ENCODE results near the gene SRPK2. TPM values are rescaled to one million over a fixed set of nuclear protein-coding genes. Genes with fewer than 3 reads are reported as not detected.

The SRPK2 gene
- total and polyA plus RNA-seq, 4 donors: 7.8 to 19.7 (median 16.7) TPM

- Histone ChIP-seq H3K4me3 (ENCODE audit: low read depth in 1 of 3, low read length in 3 of 3) (no peak overlapping the region), H3K27ac (ENCODE audit: low read depth in 1 of 2, low read length in 2 of 2) (no peak overlapping the region), H3K27me3 (ENCODE audit: control insufficient read depth in 4 of 4, insufficient read depth in 4 of 4, low read length in 3 of 4) (no peaks in the 10 kb centered on the region), H3K9ac (ENCODE audit: low read depth in 1 of 2, low read length in 2 of 2) (no peak overlapping the region), H3K4me1 (ENCODE audit: control insufficient read depth in 4 of 4, insufficient read depth in 4 of 4, low read length in 3 of 4) (peaks cover 0 to 9% (median 3%) of the 10 kb centered on the region in 4 donors), H3K9me3 (ENCODE audit: control insufficient read depth in 4 of 4, low read length in 3 of 4) (no peaks in the 10 kb centered on the region), H3K36me3 (ENCODE audit: control insufficient read depth in 4 of 4, insufficient read depth in 3 of 4, low read depth in 1 of 4, low read length in 3 of 4) (peaks cover 0 to 7% (median 2%) of the 10 kb centered on the region in 4 donors)
- TF ChIP-seq REST (IDR thresholded peaks at IDR 0.05) (no peak), FOXA1 (IDR thresholded peaks at IDR 0.05) (no peak)
- 92% methylated on average over 8 of the region's 8 CpGs for WGBS
- no peak for DNase-seq (ENCODE audit: low spot score)
Observed at GRCh38 chr7:105122619-105123018, 266.1 kb downstream of the SRPK2 start.

- Histone ChIP-seq H3K27ac (ENCODE audit: low read depth in 1 of 2, low read length in 2 of 2) (no peak overlapping the region), H3K9me3 (ENCODE audit: control insufficient read depth in 4 of 4, low read length in 3 of 4) (no peaks in the 10 kb centered on the region), H3K4me3 (ENCODE audit: low read depth in 1 of 3, low read length in 3 of 3) (no peak overlapping the region), H3K27me3 (ENCODE audit: control insufficient read depth in 4 of 4, insufficient read depth in 4 of 4, low read length in 3 of 4) (no peaks in the 10 kb centered on the region), H3K4me1 (ENCODE audit: control insufficient read depth in 4 of 4, insufficient read depth in 4 of 4, low read length in 3 of 4) (no peaks in the 10 kb centered on the region), H3K36me3 (ENCODE audit: control insufficient read depth in 4 of 4, insufficient read depth in 3 of 4, low read depth in 1 of 4, low read length in 3 of 4) (peaks cover 0 to 7% (median 6%) of the 10 kb centered on the region in 4 donors), H3K9ac (ENCODE audit: low read depth in 1 of 2, low read length in 2 of 2) (no peak overlapping the region)
- DNase-seq (ENCODE audit: low spot score): no peak
- WGBS: 87% methylated on average over 9 of the region's 9 CpGs
- TF ChIP-seq EGR1 (IDR thresholded peaks at IDR 0.05; ENCODE audit: low read depth in 2 of 2): no peak
Observed at GRCh38 chr7:105118612-105119600, 269.8 kb downstream of the SRPK2 start.

GRCh38 chr7:105112440-105113418, 276.0 kb downstream of the SRPK2 start:
- WGBS: 75% methylated on average over 11 of the region's 11 CpGs
- Histone ChIP-seq H3K4me1 (ENCODE audit: control insufficient read depth in 4 of 4, insufficient read depth in 4 of 4, low read length in 3 of 4) (peaks cover 7 to 19% (median 13%) of the 10 kb centered on the region in 4 donors), H3K27me3 (ENCODE audit: control insufficient read depth in 4 of 4, insufficient read depth in 4 of 4, low read length in 3 of 4) (no peaks in the 10 kb centered on the region), H3K9ac (ENCODE audit: low read depth in 1 of 2, low read length in 2 of 2) (no peak overlapping the region), H3K36me3 (ENCODE audit: control insufficient read depth in 4 of 4, insufficient read depth in 3 of 4, low read depth in 1 of 4, low read length in 3 of 4) (peaks cover 8 to 50% (median 32%) of the 10 kb centered on the region in 4 donors), H3K27ac (ENCODE audit: low read depth in 1 of 2, low read length in 2 of 2) (peak overlapping the region in 1 of 2 donors; percentile 3), H3K9me3 (ENCODE audit: control insufficient read depth in 4 of 4, low read length in 3 of 4) (no peaks in the 10 kb centered on the region), H3K4me3 (ENCODE audit: low read depth in 1 of 3, low read length in 3 of 3) (no peak overlapping the region)
- no peak for DNase-seq (ENCODE audit: low spot score)
- TF ChIP-seq TAF1 (conservative IDR thresholded peaks at IDR 0.05) (no peak), HNF4G (IDR thresholded peaks at IDR 0.05) (no peak), FOXA1 (IDR thresholded peaks at IDR 0.05) (no peak), ZBTB33 (IDR thresholded peaks at IDR 0.05) (no peak), RAD21 (IDR thresholded peaks at IDR 0.05) (peak; percentile 20 to 37), FOXA2 (IDR thresholded peaks at IDR 0.05) (peak; percentile 76), JUND (IDR thresholded peaks at IDR 0.05) (no peak), YY1 (IDR thresholded peaks at IDR 0.05) (peak; percentile 35), HNF4A (conservative IDR thresholded peaks at IDR 0.05) (peak; percentile 77 to 78), ATF3 (IDR thresholded peaks at IDR 0.05) (no peak), RXRA (IDR thresholded peaks at IDR 0.05) (peak; percentile 67 to 72), REST (IDR thresholded peaks at IDR 0.05) (no peak), EGR1 (IDR thresholded peaks at IDR 0.05; ENCODE audit: low read depth in 2 of 2) (no peak), GABPA (IDR thresholded peaks at IDR 0.05 in 1 of 2, conservative IDR thresholded peaks at IDR 0.05 in 1 of 2) (no peak)
